ENCODE data around the gene ZMAT3. TPM values are rescaled to one million over a fixed set of nuclear protein-coding genes. Genes with fewer than 3 reads are reported as not detected.

ZMAT3 gene
- total and polyA plus RNA-seq, 2 of the 13 experiments (the other 11 are each of a cell fraction or from before 2014, with no cell fraction given) = 11.4 to 11.7 TPM

- TF ChIP-seq, protein P1, sequence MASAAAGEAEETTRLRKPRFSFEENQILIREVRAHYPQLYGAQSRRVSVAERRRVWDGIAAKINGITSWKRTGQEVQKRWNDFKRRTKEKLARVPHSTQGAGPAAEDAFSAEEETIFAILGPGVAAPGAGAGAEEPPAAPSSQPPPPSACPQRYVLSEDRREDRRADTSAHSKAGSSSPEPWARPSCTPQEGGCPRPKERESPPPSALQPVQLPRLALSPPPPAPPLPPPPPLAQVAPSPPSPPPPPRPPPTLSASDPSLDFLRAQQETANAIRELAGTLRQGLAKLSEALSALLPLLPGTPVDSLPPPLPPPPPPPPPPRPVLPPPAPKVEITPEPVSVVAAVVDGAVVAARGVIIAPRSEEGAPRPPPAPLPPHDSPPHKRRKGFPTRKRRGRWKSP (CRISPR knock-in tag; IDR thresholded peaks at IDR 0.05) = no peak
- no peak for TF ChIP-seq PRPF4 (IDR thresholded peaks at IDR 0.05; ENCODE audit: low read depth, low read length, poor library complexity, severe bottlenecking)
- no peak for TF ChIP-seq SNAI1 (CRISPR knock-in tag; IDR thresholded peaks at IDR 0.05; ENCODE audit: borderline replicate concordance)
- TF ChIP-seq, protein P2, sequence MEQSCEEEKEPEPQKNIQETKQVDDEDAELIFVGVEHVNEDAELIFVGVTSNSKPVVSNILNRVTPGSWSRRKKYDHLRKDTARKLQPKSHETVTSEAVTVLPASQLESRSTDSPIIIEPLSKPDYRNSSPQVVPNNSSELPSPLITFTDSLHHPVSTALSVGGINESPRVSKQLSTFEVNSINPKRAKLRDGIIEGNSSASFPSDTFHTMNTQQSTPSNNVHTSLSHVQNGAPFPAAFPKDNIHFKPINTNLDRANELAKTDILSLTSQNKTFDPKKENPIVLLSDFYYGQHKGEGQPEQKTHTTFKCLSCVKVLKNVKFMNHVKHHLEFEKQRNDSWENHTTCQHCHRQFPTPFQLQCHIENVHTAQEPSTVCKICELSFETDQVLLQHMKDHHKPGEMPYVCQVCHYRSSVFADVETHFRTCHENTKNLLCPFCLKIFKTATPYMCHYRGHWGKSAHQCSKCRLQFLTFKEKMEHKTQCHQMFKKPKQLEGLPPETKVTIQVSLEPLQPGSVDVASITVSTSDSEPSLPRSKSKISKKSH (CRISPR knock-in tag; IDR thresholded peaks at IDR 0.05; ENCODE audit: borderline replicate concordance) = no peak
- no peak for TF ChIP-seq RARG (CRISPR knock-in tag; IDR thresholded peaks at IDR 0.05; ENCODE audit: low read depth)
- TF ChIP-seq, protein P3, sequence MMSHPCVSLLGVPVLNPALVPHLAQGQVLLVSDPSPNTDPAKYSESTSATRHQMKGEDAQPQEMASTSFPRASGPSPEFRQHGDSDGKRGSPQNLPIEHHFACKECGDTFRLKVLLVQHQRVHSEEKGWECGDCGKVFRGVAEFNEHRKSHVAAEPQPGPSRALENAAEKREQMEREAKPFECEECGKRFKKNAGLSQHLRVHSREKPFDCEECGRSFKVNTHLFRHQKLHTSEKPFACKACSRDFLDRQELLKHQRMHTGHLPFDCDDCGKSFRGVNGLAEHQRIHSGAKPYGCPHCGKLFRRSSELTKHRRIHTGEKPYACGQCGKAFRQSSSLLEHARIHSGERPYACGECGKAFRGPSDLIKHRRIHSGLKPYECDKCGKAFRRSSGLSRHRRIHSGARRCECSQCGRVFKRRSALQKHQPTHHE (CRISPR knock-in tag; IDR thresholded peaks at IDR 0.05; ENCODE audit: borderline replicate concordance) = no peak
Measured at GRCh38 chr3:179000659-179001058, 71.0 kb downstream of the ZMAT3 start (continued).

DNA sequence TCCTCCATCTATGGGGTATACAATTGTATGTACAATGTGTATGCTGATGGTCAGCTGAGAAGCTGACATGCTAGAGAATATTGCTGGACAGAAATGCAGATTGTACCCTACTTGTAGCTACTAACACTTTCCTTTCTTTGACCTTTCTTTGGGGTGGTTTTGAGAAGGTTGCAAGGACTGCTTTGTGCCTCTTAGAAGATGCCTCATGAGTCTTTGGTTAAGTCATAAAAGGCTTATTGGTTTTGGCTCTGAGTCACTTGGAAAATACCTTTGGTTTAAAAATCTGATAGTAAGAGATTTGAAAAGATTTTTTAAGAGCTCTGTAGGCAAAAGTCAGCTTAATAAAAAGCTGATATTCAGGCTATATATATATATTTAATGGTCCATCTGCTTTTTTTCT, 71.5 kb downstream of the ZMAT3 start:
- TF ChIP-seq MAFF (IDR thresholded peaks at IDR 0.05; ENCODE audit: low read depth, low read length) = no peak
- no peak for TF ChIP-seq KMT2A (CRISPR knock-in tag; IDR thresholded peaks at IDR 0.05)
- TF ChIP-seq, protein P4, sequence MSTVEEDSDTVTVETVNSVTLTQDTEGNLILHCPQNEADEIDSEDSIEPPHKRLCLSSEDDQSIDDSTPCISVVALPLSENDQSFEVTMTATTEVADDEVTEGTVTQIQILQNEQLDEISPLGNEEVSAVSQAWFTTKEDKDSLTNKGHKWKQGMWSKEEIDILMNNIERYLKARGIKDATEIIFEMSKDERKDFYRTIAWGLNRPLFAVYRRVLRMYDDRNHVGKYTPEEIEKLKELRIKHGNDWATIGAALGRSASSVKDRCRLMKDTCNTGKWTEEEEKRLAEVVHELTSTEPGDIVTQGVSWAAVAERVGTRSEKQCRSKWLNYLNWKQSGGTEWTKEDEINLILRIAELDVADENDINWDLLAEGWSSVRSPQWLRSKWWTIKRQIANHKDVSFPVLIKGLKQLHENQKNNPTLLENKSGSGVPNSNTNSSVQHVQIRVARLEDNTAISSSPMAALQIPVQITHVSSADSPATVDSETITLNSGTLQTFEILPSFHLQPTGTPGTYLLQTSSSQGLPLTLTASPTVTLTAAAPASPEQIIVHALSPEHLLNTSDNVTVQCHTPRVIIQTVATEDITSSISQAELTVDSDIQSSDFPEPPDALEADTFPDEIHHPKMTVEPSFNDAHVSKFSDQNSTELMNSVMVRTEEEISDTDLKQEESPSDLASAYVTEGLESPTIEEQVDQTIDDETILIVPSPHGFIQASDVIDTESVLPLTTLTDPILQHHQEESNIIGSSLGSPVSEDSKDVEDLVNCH (CRISPR knock-in tag; IDR thresholded peaks at IDR 0.05) = no peak
- TF ChIP-seq, protein P5, sequence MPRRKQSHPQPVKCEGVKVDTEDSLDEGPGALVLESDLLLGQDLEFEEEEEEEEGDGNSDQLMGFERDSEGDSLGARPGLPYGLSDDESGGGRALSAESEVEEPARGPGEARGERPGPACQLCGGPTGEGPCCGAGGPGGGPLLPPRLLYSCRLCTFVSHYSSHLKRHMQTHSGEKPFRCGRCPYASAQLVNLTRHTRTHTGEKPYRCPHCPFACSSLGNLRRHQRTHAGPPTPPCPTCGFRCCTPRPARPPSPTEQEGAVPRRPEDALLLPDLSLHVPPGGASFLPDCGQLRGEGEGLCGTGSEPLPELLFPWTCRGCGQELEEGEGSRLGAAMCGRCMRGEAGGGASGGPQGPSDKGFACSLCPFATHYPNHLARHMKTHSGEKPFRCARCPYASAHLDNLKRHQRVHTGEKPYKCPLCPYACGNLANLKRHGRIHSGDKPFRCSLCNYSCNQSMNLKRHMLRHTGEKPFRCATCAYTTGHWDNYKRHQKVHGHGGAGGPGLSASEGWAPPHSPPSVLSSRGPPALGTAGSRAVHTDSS (CRISPR knock-in tag; conservative IDR thresholded peaks at IDR 0.05) = no peak
- TF ChIP-seq, protein P6, sequence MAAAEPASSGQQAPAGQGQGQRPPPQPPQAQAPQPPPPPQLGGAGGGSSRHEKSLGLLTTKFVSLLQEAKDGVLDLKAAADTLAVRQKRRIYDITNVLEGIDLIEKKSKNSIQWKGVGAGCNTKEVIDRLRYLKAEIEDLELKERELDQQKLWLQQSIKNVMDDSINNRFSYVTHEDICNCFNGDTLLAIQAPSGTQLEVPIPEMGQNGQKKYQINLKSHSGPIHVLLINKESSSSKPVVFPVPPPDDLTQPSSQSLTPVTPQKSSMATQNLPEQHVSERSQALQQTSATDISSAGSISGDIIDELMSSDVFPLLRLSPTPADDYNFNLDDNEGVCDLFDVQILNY (CRISPR knock-in tag; conservative IDR thresholded peaks at IDR 0.05) = no peak
- no peak for TF ChIP-seq NR0B2 (CRISPR knock-in tag; IDR thresholded peaks at IDR 0.05)
- TF ChIP-seq IKZF4 (CRISPR knock-in tag; IDR thresholded peaks at IDR 0.05; ENCODE audit: borderline replicate concordance, low read depth, not compliant biosample characterization) = no peak
- no peak for FAIRE-seq
- in situ Hi-C loops (cut with HindIII; ENCODE audit: extremely low pct_ligation_motif_present, low pct_unique_long_range_greater_than_20kb) = no loop called here

More for the DNA sequence above, 71.5 kb downstream of the ZMAT3 start:
- no TSS peak for BruUV-seq (replicated peaks)
- intact Hi-C loops (cut with micrococcal nuclease; ENCODE audit: unreplicated experiment) = no loop called here
- no peaks in the 10 kb centered on the region for H3K79me2 ChIP-seq (ENCODE audit: insufficient read depth, low read length)
- H3K9ac ChIP-seq (ENCODE audit: insufficient read depth, low read depth, low read length) = no peak overlapping the region
- no peak overlapping the region for H2AFZ ChIP-seq (ENCODE audit: low read length)
- no peak overlapping the region for H3K4me3 ChIP-seq (replicated peaks in 1 of 3; ENCODE audit: insufficient read depth in 1 of 3, low read depth in 2 of 3, low read length in 3 of 3)
- no peaks in the 10 kb centered on the region for H3K4me1 ChIP-seq (ENCODE audit: insufficient read depth, low read length)
- DNase-seq (ENCODE audit: low spot score) (no peak), ATAC-seq (no peak)
- H3K9me3 ChIP-seq (ENCODE audit: low read length) = no peaks in the 10 kb centered on the region
- no peaks in the 10 kb centered on the region; a peak in 1 of 5 replicates for H3K36me3 ChIP-seq (replicated peaks in 1 of 2; ENCODE audit: control insufficient read depth in 1 of 2, insufficient read depth in 2 of 2, low read length in 2 of 2)
- no peak overlapping the region for H3K4me2 ChIP-seq (ENCODE audit: low read depth, low read length)
- no peaks in the 10 kb centered on the region for H3K27me3 ChIP-seq (ENCODE audit: control insufficient read depth in 1 of 2, insufficient read depth in 2 of 2, low read length in 2 of 2)
- no peaks in the 10 kb centered on the region for H4K20me1 ChIP-seq (ENCODE audit: insufficient read depth, low read length)
- H3K27ac ChIP-seq (ENCODE audit: extremely low read length, insufficient read depth, low read length) = no peak overlapping the region
- ChIA-PET CTCF (ENCODE audit: low intra/inter-chr PET ratio, low total read pairs) (no interaction called here), POLR2A (no interaction called here)
